ENCODE data around the gene EEFSEC.

EEFSEC gene

GRCh38 chr3:128335621-128336296 is 182.5 kb downstream of the EEFSEC start:
- ATAC-seq (no peak), DNase-seq (no peak)

- DNase-seq (no peak), ATAC-seq (no peak)
Measured at GRCh38 chr3:128336337-128337156, 183.3 kb downstream of the EEFSEC start.

GRCh38 chr3:128337305-128337704 is 184.0 kb downstream of the EEFSEC start:
- no peak for DNase-seq
- no peak for ATAC-seq

- DNase-seq (no peak), ATAC-seq (no peak)
Measured at GRCh38 chr3:128338536-128339330, 185.5 kb downstream of the EEFSEC start.

GRCh38 chr3:128339491-128340012 is 186.3 kb downstream of the EEFSEC start:
- no peak for DNase-seq
- no peak for ATAC-seq

GRCh38 chr3:128340198-128340903 is 187.1 kb downstream of the EEFSEC start:
- no peak for DNase-seq
- ATAC-seq, result no peak

- DNase-seq (no peak), ATAC-seq (no peak)
Measured at GRCh38 chr3:128340904-128341555, 187.7 kb downstream of the EEFSEC start.

- DNase-seq (no peak), ATAC-seq (no peak)
Measured at GRCh38 chr3:128341659-128342395, 188.5 kb downstream of the EEFSEC start.

GRCh38 chr3:128342701-128343180 is 189.5 kb downstream of the EEFSEC start:
- DNase-seq, result no peak
- no peak for ATAC-seq

- no peak for ATAC-seq
- no peak for DNase-seq
Measured at GRCh38 chr3:128343287-128344051, 190.2 kb downstream of the EEFSEC start.

- ATAC-seq (no peak), DNase-seq (no peak)
Measured at GRCh38 chr3:128344052-128344735, 190.9 kb downstream of the EEFSEC start.

GRCh38 chr3:128345196-128345595 is 191.9 kb downstream of the EEFSEC start:
- DNase-seq (no peak), ATAC-seq (no peak)

- no peak for DNase-seq
- no peak for ATAC-seq
Measured at GRCh38 chr3:128346562-128346961, 193.3 kb downstream of the EEFSEC start.

GRCh38 chr3:128347282-128347681 is 194.0 kb downstream of the EEFSEC start:
- ATAC-seq, result no peak
- no peak for DNase-seq

GRCh38 chr3:128348075-128348474 is 194.8 kb downstream of the EEFSEC start:
- ATAC-seq (no peak), DNase-seq (no peak)

GRCh38 chr3:128348805-128349531 is 195.7 kb downstream of the EEFSEC start:
- ATAC-seq, result no peak
- DNase-seq, result no peak

GRCh38 chr3:128349963-128350599 is 196.8 kb downstream of the EEFSEC start:
- DNase-seq, result no peak
- no peak for ATAC-seq

- no peak for ATAC-seq
- no peak for DNase-seq
Measured at GRCh38 chr3:128351546-128351945, 198.3 kb downstream of the EEFSEC start.
